Thoracic aorta (tissue), 2 donors: Measurements from ENCODE around the gene HCST. TPM values are rescaled to one million over a fixed set of nuclear protein-coding genes. Genes with fewer than 3 reads are reported as not detected.

Source experiments
- ATAC-seq: fragments of 150-250 bp; one replicate; pipeline ENCODE4 v1.8.0; 2017; ENCODE audit warnings: low read depth; ENCODE audit not compliant: insufficient number of reproducible peaks, low FRiP score
- DNase-seq: peaks from one replicate; pipeline ENCODE4 v3.0.0-alpha.2; 2020; ENCODE audit warnings: low spot score
- H3K27ac ChIP-seq, 2 donors: fragments of 200-600 bp; sonication (generic); 1 replicate in 1 of 2; 2 replicates in 1 of 2; pipeline ENCODE4 v1.5.1; 2016; ENCODE audit warnings: mild to moderate bottlenecking in 2 of 2, moderate library complexity in 2 of 2
- H3K27me3 ChIP-seq: fragments of 200-600 bp; sonication (generic); replicated peaks from 2 replicates; pipeline ENCODE4 v1.6.0; 2016; ENCODE audit warnings: mild to moderate bottlenecking; ENCODE audit not compliant: insufficient read depth
- H3K36me3 ChIP-seq: fragments of 200-600 bp; sonication (generic); one replicate; pipeline ENCODE4 v1.5.1; 2016
- H3K4me1 ChIP-seq, 2 donors: fragments of 200-600 bp; sonication (generic); 1 replicate in 1 of 2; 2 replicates in 1 of 2; pipeline versions ENCODE4 v1.5.1 to v1.6.0; 2016; ENCODE audit warnings: low read depth in 2 of 2, mild to moderate bottlenecking in 1 of 2; ENCODE audit not compliant: control insufficient read depth in 1 of 2
- H3K4me3 ChIP-seq: fragments of 200-600 bp; sonication (generic); 2 replicates; pipeline ENCODE4 v1.5.1; 2016; ENCODE audit warnings: mild to moderate bottlenecking
- H3K9me3 ChIP-seq: fragments of 200-600 bp; sonication (generic); 2 replicates; pipeline ENCODE4 v1.5.1; 2016
- CTCF ChIP-seq: fragments of 200-600 bp; sonication (generic); IDR thresholded peaks from one replicate; pipeline ENCODE4 v1.5.1; 2019; ENCODE audit warnings: antibody characterized with exemption
- total RNA-seq, 2 donors: library from RNA; depleted of rRNA; stranded (reverse); fragments of >200 nt; gene quantifications; one replicate each; pipeline versions ENCODE4 v1.1.0 to v1.2.3, GENCODE V29; 2016

HCST gene
- total RNA-seq, 2 donors from 2014 or later, result 4.5 to 13.2 TPM

GRCh38 chr19:35899547-35900214, 2.6 kb upstream of the HCST start:
- peak overlapping the region; percentile 84 for H3K4me3 ChIP-seq
- peaks cover 3 to 22% of the 10 kb centered on the region in 2 donors for H3K4me1 ChIP-seq
- no peak for ATAC-seq
- H3K27me3 ChIP-seq, result no peaks in the 10 kb centered on the region
- no peaks in the 10 kb centered on the region for H3K9me3 ChIP-seq
- no peak for DNase-seq
- peaks cover 11% of the 10 kb centered on the region for H3K36me3 ChIP-seq
- no peak for TF ChIP-seq CTCF
- H3K27ac ChIP-seq, result peak overlapping the region; percentile 31 to 43

GRCh38 chr19:35901055-35901644, 1.2 kb upstream of the HCST start:
- Histone ChIP-seq H3K4me1 (peaks cover 3 to 22% of the 10 kb centered on the region in 2 donors), H3K27me3 (no peaks in the 10 kb centered on the region), H3K27ac (peak overlapping the region in 1 of 2 donors; percentile 43), H3K4me3 (peak overlapping the region; percentile 84), H3K9me3 (no peaks in the 10 kb centered on the region), H3K36me3 (no peaks in the 10 kb centered on the region)
- DNase-seq, result no peak
- no peak for TF ChIP-seq CTCF
- ATAC-seq, result no peak

GRCh38 chr19:35902870-35903475, 644 bp downstream of the HCST start:
- no peak for ATAC-seq
- H3K27ac ChIP-seq, result peak overlapping the region in 1 of 2 donors; percentile 53
- H3K4me3 ChIP-seq, result peak overlapping the region; percentile 49

GRCh38 chr19:35903550-35904179, 1.3 kb downstream of the HCST start:
- peak overlapping the region; percentile 49 for H3K4me3 ChIP-seq
- H3K4me1 ChIP-seq, result peaks cover 0 to 16% of the 10 kb centered on the region in 2 donors
- H3K36me3 ChIP-seq, result no peaks in the 10 kb centered on the region
- TF ChIP-seq CTCF, result no peak
- ATAC-seq (no peak), DNase-seq (no peak)
- H3K27me3 ChIP-seq, result no peaks in the 10 kb centered on the region
- H3K27ac ChIP-seq, result peak overlapping the region in 1 of 2 donors; percentile 53
- H3K9me3 ChIP-seq, result no peaks in the 10 kb centered on the region

More at GRCh38 chr19:35902870-35903475, 644 bp downstream of the HCST start:
- DNase-seq, result no peak
- Histone ChIP-seq H3K4me1 (peaks cover 3 to 23% of the 10 kb centered on the region in 2 donors), H3K36me3 (no peaks in the 10 kb centered on the region), H3K27me3 (no peaks in the 10 kb centered on the region), H3K9me3 (no peaks in the 10 kb centered on the region)
- TF ChIP-seq CTCF, result no peak
